Measurements from ENCODE around the gene PTPRJ. TPM values are rescaled to one million over a fixed set of nuclear protein-coding genes. Genes with fewer than 3 reads are reported as not detected.

PTPRJ gene
- total and polyA plus RNA-seq, 2 donors (not counting 3 experiments of a cell fraction or from before 2014, with no cell fraction given) = 3.1 to 7.7 TPM

DNA sequence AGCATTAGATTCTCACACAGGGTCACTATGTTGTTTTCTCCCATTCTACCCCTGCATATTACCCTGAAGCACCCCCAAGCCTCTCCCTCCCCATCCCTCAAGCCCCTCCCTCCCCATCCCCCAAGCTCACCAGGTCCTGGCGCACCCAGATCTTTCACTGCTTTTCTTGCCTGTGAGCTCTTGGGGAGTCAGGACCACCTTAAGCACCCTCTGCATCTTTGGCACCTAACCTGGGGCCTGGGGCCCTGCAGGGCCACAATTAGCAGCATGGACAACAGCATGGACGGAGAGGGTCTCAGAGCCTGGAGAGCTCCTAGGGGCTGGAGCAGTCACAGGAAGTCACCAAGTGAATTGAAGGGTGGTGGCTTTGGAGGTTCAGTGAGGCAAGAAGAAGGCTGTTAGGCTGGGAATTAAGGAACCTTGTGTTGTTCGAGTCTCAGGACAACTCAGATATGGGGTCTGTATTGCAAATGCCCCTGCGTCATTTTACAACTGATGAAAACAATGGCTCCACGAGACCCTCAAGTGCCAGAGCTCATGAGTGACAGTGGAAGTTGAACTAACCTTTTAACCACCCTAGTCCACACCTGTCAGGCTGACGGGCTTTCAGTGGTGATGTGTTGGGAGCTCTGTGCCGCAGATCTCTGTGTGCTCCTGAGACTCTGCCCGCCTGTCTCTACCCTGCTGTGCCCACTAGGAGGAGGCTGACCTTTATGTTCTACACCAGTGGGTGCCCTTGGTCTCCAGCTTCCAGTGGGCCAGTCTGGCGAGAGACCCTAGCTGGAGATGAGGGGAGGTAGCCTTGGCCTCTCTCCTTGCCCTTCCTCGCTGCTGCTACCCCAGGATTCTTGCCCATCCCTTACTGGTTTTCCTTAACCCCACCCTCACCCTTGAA lies 125.0 kb downstream of the PTPRJ start:
- dilution Hi-C loops (cut with MboI; ENCODE audit: extremely low pct_ligation_motif_present, low sequenced_read_pairs) = no loop called here
- DNase-seq (ENCODE audit: low read depth, low spot score) = no peak

DNA sequence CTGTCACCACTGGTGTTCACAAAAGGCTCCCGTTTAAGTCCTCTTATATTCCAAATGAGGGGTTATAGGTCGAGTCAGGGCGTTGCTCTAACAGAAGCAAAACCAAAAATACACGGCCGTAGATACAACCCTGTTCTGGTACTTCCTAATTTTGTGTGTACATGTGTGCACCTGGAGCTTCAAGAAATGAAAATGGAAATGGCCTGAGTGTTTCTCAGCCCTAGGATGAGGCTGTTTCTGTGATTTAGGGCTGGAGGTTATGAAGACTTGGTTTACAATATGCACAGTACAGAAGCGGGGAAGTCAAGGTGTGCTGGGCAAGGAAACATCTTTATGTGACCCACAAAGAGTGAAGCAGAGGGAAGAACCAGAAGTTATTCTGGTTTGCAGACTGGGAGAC lies 125.8 kb downstream of the PTPRJ start:
- no peak overlapping the region for H3K27ac ChIP-seq (ENCODE audit: insufficient read depth, low read depth, low read length)
- no peak overlapping the region for H3K4me3 ChIP-seq (replicated peaks in 1 of 3; ENCODE audit: insufficient read depth in 1 of 3, low read depth in 1 of 3, low read length in 3 of 3)
- no peaks in the 10 kb centered on the region for H4K20me1 ChIP-seq (replicated peaks; ENCODE audit: control insufficient read depth, extremely low read depth, insufficient read depth, low read length)
- H3K9me1 ChIP-seq (replicated peaks; ENCODE audit: control insufficient read depth, extremely low read depth, insufficient read depth, low read length) = no peaks in the 10 kb centered on the region
- H3K36me3 ChIP-seq (ENCODE audit: control insufficient read depth in 2 of 2, extremely low read depth in 1 of 2, insufficient read depth in 2 of 2, low read length in 2 of 2) = no peaks in the 10 kb centered on the region
- no peak for TF ChIP-seq POLR2A (IDR thresholded peaks at IDR 0.05; ENCODE audit: low read depth, low read length)
- TF ChIP-seq JUN (IDR thresholded peaks at IDR 0.05; ENCODE audit: borderline replicate concordance, insufficient read depth, insufficient read length, low read depth) = no peak
- TF ChIP-seq, protein P1, sequence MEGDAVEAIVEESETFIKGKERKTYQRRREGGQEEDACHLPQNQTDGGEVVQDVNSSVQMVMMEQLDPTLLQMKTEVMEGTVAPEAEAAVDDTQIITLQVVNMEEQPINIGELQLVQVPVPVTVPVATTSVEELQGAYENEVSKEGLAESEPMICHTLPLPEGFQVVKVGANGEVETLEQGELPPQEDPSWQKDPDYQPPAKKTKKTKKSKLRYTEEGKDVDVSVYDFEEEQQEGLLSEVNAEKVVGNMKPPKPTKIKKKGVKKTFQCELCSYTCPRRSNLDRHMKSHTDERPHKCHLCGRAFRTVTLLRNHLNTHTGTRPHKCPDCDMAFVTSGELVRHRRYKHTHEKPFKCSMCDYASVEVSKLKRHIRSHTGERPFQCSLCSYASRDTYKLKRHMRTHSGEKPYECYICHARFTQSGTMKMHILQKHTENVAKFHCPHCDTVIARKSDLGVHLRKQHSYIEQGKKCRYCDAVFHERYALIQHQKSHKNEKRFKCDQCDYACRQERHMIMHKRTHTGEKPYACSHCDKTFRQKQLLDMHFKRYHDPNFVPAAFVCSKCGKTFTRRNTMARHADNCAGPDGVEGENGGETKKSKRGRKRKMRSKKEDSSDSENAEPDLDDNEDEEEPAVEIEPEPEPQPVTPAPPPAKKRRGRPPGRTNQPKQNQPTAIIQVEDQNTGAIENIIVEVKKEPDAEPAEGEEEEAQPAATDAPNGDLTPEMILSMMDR (IDR thresholded peaks at IDR 0.05; ENCODE audit: extremely low read depth in 1 of 2, insufficient read depth in 1 of 2, low read depth in 1 of 2, low read length in 2 of 2) = no peak
- TF ChIP-seq MYC (IDR thresholded peaks at IDR 0.05; ENCODE audit: low read depth, low read length) = no peak
- no peak for TF ChIP-seq EZH2 (IDR thresholded peaks at IDR 0.05; ENCODE audit: borderline replicate concordance, low read depth, low read length, severe bottlenecking)
- no peak for TF ChIP-seq FOS (IDR thresholded peaks at IDR 0.05; ENCODE audit: borderline replicate concordance, insufficient read depth, low read length)
- no peak for TF ChIP-seq GATA2 (IDR thresholded peaks at IDR 0.05; ENCODE audit: insufficient read depth, insufficient read length, low read depth, low read length)
- TF ChIP-seq POLR2AphosphoS5 (IDR thresholded peaks at IDR 0.05; ENCODE audit: insufficient read depth, low read depth, low read length) = no peak
- TF ChIP-seq, protein P2, sequence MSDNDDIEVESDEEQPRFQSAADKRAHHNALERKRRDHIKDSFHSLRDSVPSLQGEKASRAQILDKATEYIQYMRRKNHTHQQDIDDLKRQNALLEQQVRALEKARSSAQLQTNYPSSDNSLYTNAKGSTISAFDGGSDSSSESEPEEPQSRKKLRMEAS (IDR thresholded peaks at IDR 0.05; ENCODE audit: insufficient read depth, insufficient read length) = no peak
- no TSS peak for BruUV-seq (replicated peaks)
- H3K4me1 ChIP-seq (ENCODE audit: control insufficient read depth, extremely low read depth, insufficient read depth, low read length) = peaks cover 4% of the 10 kb centered on the region
- ChIA-PET POLR2A (no interaction called here), CTCF (interaction anchor here (4.1 to 9.1 kb wide), 2 partner anchors 8 to 171 kb away, joined by 46 to 326 read pairs; no protein-coding TSS in a partner anchor)
- dilution Hi-C loops (cut with MboI; ENCODE audit: extremely low pct_ligation_motif_present, low sequenced_read_pairs) (no loop called here), intact Hi-C loops (cut with micrococcal nuclease) (no loop called here)
- no peaks in the 10 kb centered on the region for H3K27me3 ChIP-seq (ENCODE audit: control insufficient read depth in 2 of 2, insufficient read depth in 2 of 2, low read length in 2 of 2)
- no peak overlapping the region for H2AFZ ChIP-seq (ENCODE audit: low read depth, low read length)
- no peaks in the 10 kb centered on the region for H3K9me3 ChIP-seq (replicated peaks; ENCODE audit: control insufficient read depth, insufficient read depth, low read length)
- DNase-seq (ENCODE audit: low read depth, low spot score) = no peak
- no peaks in the 10 kb centered on the region for H3K79me2 ChIP-seq (ENCODE audit: control insufficient read depth, insufficient read depth, low read length)
- FAIRE-seq = no peak
- H3K9ac ChIP-seq (replicated peaks; ENCODE audit: extremely low read depth, insufficient read depth, low read length) = no peak overlapping the region
- no peak overlapping the region for H3K4me2 ChIP-seq (ENCODE audit: insufficient read depth, low read length)

More for the DNA sequence above, 125.0 kb downstream of the PTPRJ start:
- no peaks in the 10 kb centered on the region for H3K27me3 ChIP-seq (ENCODE audit: control insufficient read depth in 2 of 2, insufficient read depth in 2 of 2, low read length in 2 of 2)
- no TSS peak for BruUV-seq (replicated peaks)
- H3K9me3 ChIP-seq (replicated peaks; ENCODE audit: control insufficient read depth, insufficient read depth, low read length) = no peaks in the 10 kb centered on the region
- no peak overlapping the region for H2AFZ ChIP-seq (ENCODE audit: low read depth, low read length)
- CTCF ChIA-PET = interaction anchor here (0.6 to 9.1 kb wide), 6 partner anchors 8 to 200 kb away, joined by 3 to 326 read pairs (median 3); no protein-coding TSS in a partner anchor
- no peak overlapping the region for H3K27ac ChIP-seq (ENCODE audit: insufficient read depth, low read depth, low read length)
- no peaks in the 10 kb centered on the region for H4K20me1 ChIP-seq (replicated peaks; ENCODE audit: control insufficient read depth, extremely low read depth, insufficient read depth, low read length)
- H3K4me2 ChIP-seq (ENCODE audit: insufficient read depth, low read length) = no peak overlapping the region
- no peaks in the 10 kb centered on the region for H3K9me1 ChIP-seq (replicated peaks; ENCODE audit: control insufficient read depth, extremely low read depth, insufficient read depth, low read length)
- FAIRE-seq = no peak
- H3K9ac ChIP-seq (replicated peaks; ENCODE audit: extremely low read depth, insufficient read depth, low read length) = no peak overlapping the region
- POLR2A ChIA-PET = no interaction called here
- H3K36me3 ChIP-seq (ENCODE audit: control insufficient read depth in 2 of 2, extremely low read depth in 1 of 2, insufficient read depth in 2 of 2, low read length in 2 of 2) = no peaks in the 10 kb centered on the region
- no peak for TF ChIP-seq MYC (IDR thresholded peaks at IDR 0.05; ENCODE audit: low read depth, low read length)
- no peak for TF ChIP-seq POLR2A (IDR thresholded peaks at IDR 0.05; ENCODE audit: low read depth, low read length)
- no peak for TF ChIP-seq FOS (IDR thresholded peaks at IDR 0.05; ENCODE audit: borderline replicate concordance, insufficient read depth, low read length)
- no peak for TF ChIP-seq JUN (IDR thresholded peaks at IDR 0.05; ENCODE audit: borderline replicate concordance, insufficient read depth, insufficient read length, low read depth)
- H3K79me2 ChIP-seq (ENCODE audit: control insufficient read depth, insufficient read depth, low read length) = no peaks in the 10 kb centered on the region
- intact Hi-C loops (cut with micrococcal nuclease) = no loop called here
- H3K4me3 ChIP-seq (replicated peaks in 1 of 3; ENCODE audit: insufficient read depth in 1 of 3, low read depth in 1 of 3, low read length in 3 of 3) = no peak overlapping the region
- H3K4me1 ChIP-seq (ENCODE audit: control insufficient read depth, extremely low read depth, insufficient read depth, low read length) = peaks cover 4% of the 10 kb centered on the region

Measured in endothelial cell of umbilical vein (primary cell).